ENCODE data around the gene RANBP3. TPM values are rescaled to one million over a fixed set of nuclear protein-coding genes. Genes with fewer than 3 reads are reported as not detected.
A peak's percentile ranks its signal among the peaks of the same experiment; 100 is the strongest.
"Not testable (repeated sequence)": the region's sequence is repeated elsewhere in the genome, so short reads cannot be mapped to it uniquely, and the experiment has no call there.

The RANBP3 gene
- total RNA-seq, 1 donor from 2014 or later: 77.8 TPM

- Histone ChIP-seq H3K27me3 (no peaks in the 10 kb centered on the region), H2AFZ (replicated peaks) (no peak overlapping the region), H3K4me1 (peaks cover 8% of the 10 kb centered on the region)
Observed at GRCh38 chr19:5889288-5889971, 88.5 kb downstream of the RANBP3 start.

GRCh38 chr19:5884065-5884811 is 93.7 kb downstream of the RANBP3 start:
- DNase-seq (ENCODE audit: low spot score); H3K27ac Mint-ChIP-seq; H2AFZ ChIP-seq (replicated peaks); H3K4me2 ChIP-seq; H4K20me1 ChIP-seq (ENCODE audit: low read depth); H3K4me3 ChIP-seq; H3K27me3 ChIP-seq; H3K9me3 ChIP-seq (ENCODE audit: low read depth); H3F3A ChIP-seq (ENCODE audit: low read depth); H3K4me1 ChIP-seq; H3K36me3 Mint-ChIP-seq; H3K9me3 Mint-ChIP-seq; H3K36me3 ChIP-seq; H3K9ac ChIP-seq; H3K79me2 ChIP-seq (ENCODE audit: low read depth); H3K4me3 Mint-ChIP-seq; H3K27ac ChIP-seq: not testable (repeated sequence)
- Mint-ChIP-seq H3K27me3 (ENCODE audit: insufficient read depth, low read depth) (peaks cover 14% of the 10 kb centered on the region), H3K4me1 (peaks cover 21% of the 10 kb centered on the region)

More at GRCh38 chr19:5889288-5889971, 88.5 kb downstream of the RANBP3 start:
- Mint-ChIP-seq H3K9me3 (no peaks in the 10 kb centered on the region), H3K36me3 (no peaks in the 10 kb centered on the region), H3K27me3 (ENCODE audit: insufficient read depth, low read depth) (peaks cover 5% of the 10 kb centered on the region), H3K4me3 (peak overlapping the region; percentile 30), H3K4me1 (peaks cover 10% of the 10 kb centered on the region), H3K27ac (no peak overlapping the region)
- Histone ChIP-seq H3K9ac (no peak overlapping the region), H3K4me2 (no peak overlapping the region), H3F3A (ENCODE audit: low read depth) (peaks cover 8% of the 10 kb centered on the region), H3K9me3 (ENCODE audit: low read depth) (no peaks in the 10 kb centered on the region), H3K27ac (no peak overlapping the region), H3K36me3 (no peaks in the 10 kb centered on the region), H3K79me2 (ENCODE audit: low read depth) (no peaks in the 10 kb centered on the region), H3K4me3 (no peak overlapping the region), H4K20me1 (ENCODE audit: low read depth) (peaks cover 6% of the 10 kb centered on the region)
- TF ChIP-seq, protein P1, sequence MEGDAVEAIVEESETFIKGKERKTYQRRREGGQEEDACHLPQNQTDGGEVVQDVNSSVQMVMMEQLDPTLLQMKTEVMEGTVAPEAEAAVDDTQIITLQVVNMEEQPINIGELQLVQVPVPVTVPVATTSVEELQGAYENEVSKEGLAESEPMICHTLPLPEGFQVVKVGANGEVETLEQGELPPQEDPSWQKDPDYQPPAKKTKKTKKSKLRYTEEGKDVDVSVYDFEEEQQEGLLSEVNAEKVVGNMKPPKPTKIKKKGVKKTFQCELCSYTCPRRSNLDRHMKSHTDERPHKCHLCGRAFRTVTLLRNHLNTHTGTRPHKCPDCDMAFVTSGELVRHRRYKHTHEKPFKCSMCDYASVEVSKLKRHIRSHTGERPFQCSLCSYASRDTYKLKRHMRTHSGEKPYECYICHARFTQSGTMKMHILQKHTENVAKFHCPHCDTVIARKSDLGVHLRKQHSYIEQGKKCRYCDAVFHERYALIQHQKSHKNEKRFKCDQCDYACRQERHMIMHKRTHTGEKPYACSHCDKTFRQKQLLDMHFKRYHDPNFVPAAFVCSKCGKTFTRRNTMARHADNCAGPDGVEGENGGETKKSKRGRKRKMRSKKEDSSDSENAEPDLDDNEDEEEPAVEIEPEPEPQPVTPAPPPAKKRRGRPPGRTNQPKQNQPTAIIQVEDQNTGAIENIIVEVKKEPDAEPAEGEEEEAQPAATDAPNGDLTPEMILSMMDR (IDR thresholded peaks at IDR 0.05): no peak
- TF ChIP-seq EZH2phosphoT487 (IDR thresholded peaks at IDR 0.05) (no peak), EZH2 (IDR thresholded peaks at IDR 0.05) (no peak)
- no peak for DNase-seq (ENCODE audit: low spot score)

DNA sequence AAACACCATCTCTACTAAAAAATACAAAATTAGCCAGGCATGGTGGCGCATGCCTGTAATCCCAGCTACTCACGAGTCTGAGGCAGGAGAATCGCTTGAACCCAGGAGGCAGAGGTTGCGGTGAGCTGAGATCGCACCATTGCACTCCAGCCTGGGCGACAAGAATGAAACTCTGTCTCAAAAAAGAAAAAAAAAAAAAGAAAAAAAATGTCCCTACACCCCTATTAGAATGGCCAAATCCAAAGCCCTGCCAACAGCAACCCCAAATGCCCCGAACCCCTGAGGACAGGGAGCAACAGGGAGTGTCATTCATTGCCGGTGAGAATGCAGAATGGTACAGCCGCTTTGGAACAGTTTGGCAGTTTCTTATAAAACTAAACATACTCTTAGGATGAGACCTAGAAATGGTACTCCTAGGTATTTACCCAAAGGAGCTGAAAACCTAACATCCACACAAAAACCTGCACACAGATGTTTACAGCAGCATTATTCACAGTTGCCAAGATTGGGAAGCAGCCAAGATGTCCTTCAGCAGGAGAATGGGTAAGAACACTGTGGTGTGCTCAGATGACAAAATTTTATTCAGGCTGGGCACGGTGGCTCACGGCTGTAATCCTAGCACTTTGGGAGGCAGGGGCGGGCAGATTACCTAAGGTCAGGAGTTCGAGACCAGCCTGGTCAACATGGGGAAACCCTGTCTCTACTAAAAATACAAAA is 94.6 kb downstream of the RANBP3 start:
- not testable (repeated sequence) for DNase-seq (ENCODE audit: low spot score); H3K4me3 ChIP-seq; H4K20me1 ChIP-seq (ENCODE audit: low read depth); H3K4me2 ChIP-seq; H3K36me3 Mint-ChIP-seq; H3K79me2 ChIP-seq (ENCODE audit: low read depth); H3K27me3 ChIP-seq; H3K36me3 ChIP-seq; H3F3A ChIP-seq (ENCODE audit: low read depth); H3K4me3 Mint-ChIP-seq; H2AFZ ChIP-seq (replicated peaks); H3K9ac ChIP-seq; H3K9me3 Mint-ChIP-seq; H3K27ac ChIP-seq; H3K9me3 ChIP-seq (ENCODE audit: low read depth); H3K4me1 ChIP-seq
- Mint-ChIP-seq H3K27me3 (ENCODE audit: insufficient read depth, low read depth) (peaks cover 17% of the 10 kb centered on the region), H3K4me1 (peaks cover 29% of the 10 kb centered on the region), H3K27ac (peak overlapping the region; percentile 51)

DNA sequence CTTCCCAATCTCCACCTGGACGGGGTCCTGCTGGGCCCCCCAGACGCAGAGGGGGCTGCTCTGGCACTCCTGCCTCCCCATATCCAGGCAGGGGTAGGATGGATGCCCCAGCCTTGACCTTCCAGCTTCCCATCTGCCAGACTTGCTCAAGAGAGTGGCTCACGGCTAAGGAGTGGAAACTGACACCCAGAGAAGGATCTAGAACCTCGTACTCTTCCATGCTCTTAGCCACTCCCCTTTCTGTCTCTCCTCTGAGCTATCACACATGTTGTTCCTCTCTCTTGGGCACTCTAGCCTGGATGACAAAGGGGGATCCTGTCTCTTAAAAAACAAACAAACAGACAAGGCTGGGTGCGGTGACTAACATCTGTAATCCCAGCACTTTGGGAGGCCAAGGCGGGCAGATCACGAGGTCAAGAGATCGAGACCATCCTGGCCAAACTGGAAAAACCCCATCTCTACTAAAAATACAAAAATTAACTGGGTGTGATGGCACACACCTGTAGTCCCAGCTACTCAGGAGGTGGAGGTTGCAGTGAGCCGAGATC is 95.4 kb downstream of the RANBP3 start:
- Mint-ChIP-seq H3K27me3 (ENCODE audit: insufficient read depth, low read depth) (peaks cover 14% of the 10 kb centered on the region), H3K4me1 (peaks cover 37% of the 10 kb centered on the region), H3K27ac (no peak overlapping the region), H3K9me3 (no peaks in the 10 kb centered on the region), H3K4me3 (no peak overlapping the region), H3K36me3 (no peaks in the 10 kb centered on the region)
- DNase-seq (ENCODE audit: low spot score): no peak
- TF ChIP-seq, protein P1 (IDR thresholded peaks at IDR 0.05): no peak
- TF ChIP-seq EZH2 (IDR thresholded peaks at IDR 0.05): no peak
- TF ChIP-seq EZH2phosphoT487 (IDR thresholded peaks at IDR 0.05): no peak
- peaks cover 15% of the 10 kb centered on the region for H3K4me1 ChIP-seq
- H3K27me3 ChIP-seq: no peaks in the 10 kb centered on the region
- H3K4me2 ChIP-seq: no peak overlapping the region
- no peaks in the 10 kb centered on the region for H3K9me3 ChIP-seq (ENCODE audit: low read depth)
- H3K4me3 ChIP-seq: no peak overlapping the region
- H3K36me3 ChIP-seq: no peaks in the 10 kb centered on the region
- no peak overlapping the region for H3K9ac ChIP-seq
- no peak overlapping the region for H2AFZ ChIP-seq (replicated peaks)
- H4K20me1 ChIP-seq (ENCODE audit: low read depth): no peaks in the 10 kb centered on the region
- no peaks in the 10 kb centered on the region for H3K79me2 ChIP-seq (ENCODE audit: low read depth)
- no peak overlapping the region for H3K27ac ChIP-seq
- peaks cover 13% of the 10 kb centered on the region for H3F3A ChIP-seq (ENCODE audit: low read depth)

All from neural progenitor cell (in vitro differentiated cells).